GM20000 (cell line): ENCODE measurements around the gene CLRN3.

ENCODE experiments used
- DNase-seq: peaks from one replicate; pipeline ENCODE4 v3.0.0; 2012; ENCODE audit warnings: low spot score
- CTCF ChIP-seq: IDR thresholded peaks from 2 replicates; pipeline ENCODE4 v1.5.1; 2012; ENCODE audit warnings: mild to moderate bottlenecking, control low read depth; ENCODE audit errors: extremely low read depth, missing control alignments

The CLRN3 gene

GRCh38 chr10:127886371-127887051 is 6.2 kb downstream of the CLRN3 start:
- no peak for TF ChIP-seq CTCF
- no peak for DNase-seq

- no peak for TF ChIP-seq CTCF
- DNase-seq: no peak
Observed at GRCh38 chr10:127884501-127884900, 8.2 kb downstream of the CLRN3 start.

- TF ChIP-seq CTCF: no peak
- no peak for DNase-seq
Observed at GRCh38 chr10:127883516-127883915, 9.2 kb downstream of the CLRN3 start.

- DNase-seq: no peak
- no peak for TF ChIP-seq CTCF
Observed at GRCh38 chr10:127882801-127883459, 9.8 kb downstream of the CLRN3 start.

- no peak for DNase-seq
- TF ChIP-seq CTCF: no peak
Observed at GRCh38 chr10:127882391-127882790, 10.3 kb downstream of the CLRN3 start.

- no peak for DNase-seq
- no peak for TF ChIP-seq CTCF
Observed at GRCh38 chr10:127881262-127881661, 11.5 kb downstream of the CLRN3 start.

GRCh38 chr10:127880557-127880956 is 12.2 kb downstream of the CLRN3 start:
- DNase-seq: no peak
- TF ChIP-seq CTCF: no peak
